H1 (cell line): ENCODE data around the gene BARX2.

Source experiments
- EGR1 ChIP-seq: IDR thresholded peaks from 2 replicates; pipeline ENCODE4 v1.6.1; 2011; ENCODE audit warnings: low read depth, low read length, borderline replicate concordance
- JUND ChIP-seq: IDR thresholded peaks from 2 replicates; pipeline ENCODE4 v1.6.1; 2011; ENCODE audit warnings: mild to moderate bottlenecking, improper control_type of control experiment, low read length
- KDM1A ChIP-seq: fragments of 200-600, 300-600 bp; sonication (generic); IDR thresholded peaks from 2 replicates; pipeline ENCODE4 v1.7.1; 2016; ENCODE audit warnings: mild to moderate bottlenecking, low read length, borderline replicate concordance
- POLR2A ChIP-seq, 2 experiments: IDR thresholded peaks; 1 replicate in 1 of 2; 2 replicates in 1 of 2; pipeline ENCODE4 v1.6.1; 2011; ENCODE audit warnings: low read depth in 2 of 2, low read length in 2 of 2, mild to moderate bottlenecking in 2 of 2; ENCODE audit errors: control extremely low read depth in 1 of 2
- POLR2AphosphoS5 ChIP-seq: IDR thresholded peaks from 2 replicates; pipeline ENCODE4 v1.6.1; 2011; ENCODE audit warnings: low read depth, low read length
- SIN3A ChIP-seq, 2 experiments: IDR thresholded peaks in 1 of 2; conservative IDR thresholded peaks in 1 of 2; 2 replicates each; pipeline ENCODE4 v1.6.1; 2011 to 2012; ENCODE audit warnings: low read length in 2 of 2, improper control_type of control experiment in 1 of 2, low read depth in 1 of 2, mild to moderate bottlenecking in 1 of 2
- SP2 ChIP-seq: IDR thresholded peaks from 2 replicates; pipeline ENCODE4 v1.6.1; 2012; ENCODE audit warnings: mild to moderate bottlenecking, low read length, inconsistent platforms
- TAF1 ChIP-seq: IDR thresholded peaks from 2 replicates; pipeline ENCODE4 v1.6.1; 2011; ENCODE audit warnings: mild to moderate bottlenecking, low read depth, low read length
- TF ChIP-seq, protein P1 (sequence below), 3 experiments: IDR thresholded peaks; 1 replicate in 2 of 3; 2 replicates in 1 of 3; pipeline versions ENCODE4 v1.5.1 to v1.6.1; 2011; ENCODE audit warnings: low read length in 3 of 3, mild to moderate bottlenecking in 3 of 3, inconsistent platforms in 2 of 3, low read depth in 1 of 3, moderate library complexity in 1 of 3; ENCODE audit not compliant: insufficient read depth in 1 of 3; ENCODE audit errors: control extremely low read depth in 1 of 3
- TF ChIP-seq, protein P2 (sequence below): IDR thresholded peaks from 2 replicates; pipeline ENCODE4 v1.6.1; 2012; ENCODE audit warnings: inconsistent platforms

DNA sequence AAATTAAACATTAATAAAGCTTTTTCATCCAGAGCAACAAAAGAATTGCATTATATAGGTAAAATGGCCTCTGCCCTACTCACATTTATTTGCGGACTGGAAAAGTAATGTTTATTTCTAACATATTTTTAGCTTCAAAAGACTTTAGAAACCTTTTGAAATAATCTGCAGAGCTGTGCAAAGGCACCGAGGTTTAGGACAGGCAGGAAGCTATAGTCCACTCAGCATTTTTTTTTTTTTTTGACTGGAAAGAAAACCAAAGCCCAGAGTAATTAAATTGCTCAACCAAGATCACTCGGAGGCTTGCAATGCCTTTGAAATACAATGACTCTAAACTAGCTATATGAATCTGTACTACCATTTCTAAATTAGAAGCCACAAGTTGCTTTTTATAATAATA, 19.1 kb downstream of the BARX2 start:
- TF ChIP-seq SP2 (no peak), JUND (no peak), POLR2A (IDR thresholded peaks at IDR 0.05; ENCODE audit: control extremely low read depth in 1 of 2, low read depth in 2 of 2, low read length in 2 of 2) (no peak), SIN3A (conservative IDR thresholded peaks at IDR 0.05 in 1 of 2, IDR thresholded peaks at IDR 0.05 in 1 of 2; ENCODE audit: low read depth in 1 of 2, low read length in 2 of 2) (no peak), KDM1A (no peak), EGR1 (no peak), POLR2AphosphoS5 (no peak), TAF1 (no peak)
- TF ChIP-seq, protein P1, sequence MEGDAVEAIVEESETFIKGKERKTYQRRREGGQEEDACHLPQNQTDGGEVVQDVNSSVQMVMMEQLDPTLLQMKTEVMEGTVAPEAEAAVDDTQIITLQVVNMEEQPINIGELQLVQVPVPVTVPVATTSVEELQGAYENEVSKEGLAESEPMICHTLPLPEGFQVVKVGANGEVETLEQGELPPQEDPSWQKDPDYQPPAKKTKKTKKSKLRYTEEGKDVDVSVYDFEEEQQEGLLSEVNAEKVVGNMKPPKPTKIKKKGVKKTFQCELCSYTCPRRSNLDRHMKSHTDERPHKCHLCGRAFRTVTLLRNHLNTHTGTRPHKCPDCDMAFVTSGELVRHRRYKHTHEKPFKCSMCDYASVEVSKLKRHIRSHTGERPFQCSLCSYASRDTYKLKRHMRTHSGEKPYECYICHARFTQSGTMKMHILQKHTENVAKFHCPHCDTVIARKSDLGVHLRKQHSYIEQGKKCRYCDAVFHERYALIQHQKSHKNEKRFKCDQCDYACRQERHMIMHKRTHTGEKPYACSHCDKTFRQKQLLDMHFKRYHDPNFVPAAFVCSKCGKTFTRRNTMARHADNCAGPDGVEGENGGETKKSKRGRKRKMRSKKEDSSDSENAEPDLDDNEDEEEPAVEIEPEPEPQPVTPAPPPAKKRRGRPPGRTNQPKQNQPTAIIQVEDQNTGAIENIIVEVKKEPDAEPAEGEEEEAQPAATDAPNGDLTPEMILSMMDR (IDR thresholded peaks at IDR 0.05; ENCODE audit: control extremely low read depth in 1 of 3, insufficient read depth in 1 of 3, low read depth in 1 of 3, low read length in 3 of 3) = no peak
- TF ChIP-seq, protein P2, sequence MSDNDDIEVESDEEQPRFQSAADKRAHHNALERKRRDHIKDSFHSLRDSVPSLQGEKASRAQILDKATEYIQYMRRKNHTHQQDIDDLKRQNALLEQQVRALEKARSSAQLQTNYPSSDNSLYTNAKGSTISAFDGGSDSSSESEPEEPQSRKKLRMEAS = no peak
